HG03442 (cell line): ENCODE measurements around the gene HOXD13.

ENCODE experiments used
- ATAC-seq: cut with Tn5 transposase; IDR thresholded peaks from one replicate; pipeline ENCODE4 v1.9.1; 2021; ENCODE audit warnings: mild to moderate bottlenecking, moderate library complexity; ENCODE audit not compliant: unreplicated experiment

Gene HOXD13

DNA sequence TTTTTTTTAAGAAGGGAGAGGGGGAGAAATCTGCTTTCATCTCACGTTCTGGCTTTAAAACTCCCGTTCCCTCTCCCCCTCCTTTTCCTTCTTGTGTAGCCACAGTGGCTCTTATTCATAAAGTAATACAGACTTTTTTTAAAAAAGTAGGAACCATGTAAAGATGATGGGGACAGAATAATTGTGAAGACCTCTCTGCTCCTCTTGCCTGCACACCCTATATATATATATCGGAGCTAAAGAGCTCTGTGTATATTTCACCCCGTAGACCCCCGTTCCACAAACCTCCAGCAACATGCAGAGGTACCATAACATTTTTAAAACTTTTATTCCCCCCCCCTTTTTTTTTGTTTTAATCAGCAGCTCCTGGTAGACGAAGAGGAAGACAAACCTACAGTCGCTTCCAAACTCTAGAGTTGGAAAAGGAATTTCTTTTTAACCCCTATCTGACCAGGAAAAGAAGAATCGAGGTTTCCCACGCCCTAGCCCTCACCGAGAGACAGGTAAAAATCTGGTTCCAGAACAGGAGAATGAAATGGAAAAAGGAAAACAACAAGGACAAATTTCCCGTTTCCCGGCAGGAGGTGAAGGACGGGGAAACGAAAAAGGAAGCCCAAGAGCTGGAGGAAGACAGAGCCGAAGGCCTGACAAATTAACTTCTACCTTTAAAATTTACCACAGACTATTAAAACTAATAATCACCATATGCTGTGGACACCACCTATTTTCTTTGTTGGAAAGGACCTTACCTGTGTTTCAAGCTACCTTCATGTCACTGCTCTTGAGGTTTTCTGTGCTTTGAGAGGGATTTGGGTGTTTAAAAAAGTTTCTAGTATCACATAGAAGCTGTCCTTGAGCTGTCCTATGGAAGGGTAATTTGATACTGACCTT is 38.7 kb downstream of the HOXD13 start:
- ATAC-seq = no peak

DNA sequence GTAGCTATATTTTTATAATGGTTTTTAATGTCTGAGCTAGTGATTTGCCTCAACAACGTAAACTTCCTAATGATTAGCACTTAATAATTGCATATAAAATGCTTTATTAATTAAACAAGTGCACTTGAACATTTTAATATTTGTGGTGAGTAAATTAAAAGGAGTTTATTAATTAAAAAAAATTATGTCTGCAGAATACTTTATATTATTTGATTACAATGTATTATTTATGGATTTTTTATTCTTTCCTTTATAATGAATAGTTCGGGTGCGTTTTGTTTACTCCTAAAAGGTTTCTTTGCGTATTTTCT is 39.3 kb downstream of the HOXD13 start:
- ATAC-seq = no peak

DNA sequence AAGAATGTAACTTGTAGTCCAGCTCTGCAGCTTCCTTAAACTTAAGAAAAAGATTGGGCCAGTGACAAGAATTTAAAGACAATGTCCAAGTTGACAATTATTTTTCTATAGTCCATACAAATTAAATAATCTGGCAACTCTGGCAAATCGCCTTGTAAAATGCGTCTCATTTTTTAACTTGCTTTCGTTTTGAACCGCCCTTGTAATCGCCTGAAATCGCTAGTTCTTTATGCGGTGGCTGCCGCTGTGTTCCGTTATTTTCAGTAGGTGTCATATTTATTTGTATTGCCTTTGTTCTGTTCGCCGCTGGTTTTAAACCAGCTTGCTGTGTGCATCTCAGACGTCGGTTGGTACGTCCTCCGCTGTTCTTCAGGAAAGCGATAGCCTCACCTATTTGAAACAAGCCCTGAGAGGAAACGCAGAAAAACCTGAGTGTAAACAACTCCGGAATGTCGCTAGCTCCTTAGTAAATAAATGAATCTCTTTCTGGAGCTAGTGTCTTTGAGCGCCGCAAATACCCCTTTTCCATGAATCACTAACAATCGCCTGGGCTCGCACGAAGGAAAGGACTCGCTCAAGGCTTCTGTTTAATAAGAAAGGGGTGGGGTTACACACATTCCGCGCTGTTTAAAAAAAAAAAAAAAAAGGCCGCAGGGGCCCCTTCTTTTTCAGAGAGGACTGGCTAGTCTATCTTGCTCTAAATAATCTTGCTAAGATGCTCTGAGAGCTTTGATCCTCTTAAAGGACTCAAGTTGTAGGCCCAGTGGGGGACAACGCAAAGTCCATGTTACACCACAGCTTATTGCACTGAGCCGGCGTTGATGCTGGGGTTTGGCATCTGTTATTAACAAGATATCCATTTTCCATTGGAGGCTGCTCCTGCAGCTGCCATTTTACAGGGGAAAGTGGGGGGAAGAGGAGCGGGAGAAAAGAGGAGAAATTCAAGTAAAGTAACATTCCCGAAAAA is 40.0 kb downstream of the HOXD13 start:
- ATAC-seq = no peak

DNA sequence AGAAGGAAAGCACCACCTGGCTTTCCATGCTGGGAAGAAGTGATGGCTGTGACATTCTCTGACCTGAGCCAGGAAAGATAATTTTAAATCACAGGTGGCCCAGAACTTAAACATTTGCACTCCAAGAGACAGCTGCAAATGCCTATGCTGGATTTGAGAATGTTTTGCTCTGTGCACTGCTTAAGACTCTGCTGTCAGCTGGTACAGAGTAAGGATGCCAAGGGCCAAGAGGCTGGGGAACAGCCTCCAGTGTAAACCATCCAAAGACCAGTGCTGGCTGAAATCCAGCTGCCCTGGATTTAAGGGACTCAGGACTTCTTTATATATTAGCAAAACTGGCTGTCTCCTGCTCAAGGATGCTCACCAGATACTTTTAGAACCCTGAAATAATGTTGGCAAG is 40.9 kb downstream of the HOXD13 start:
- ATAC-seq = no peak

DNA sequence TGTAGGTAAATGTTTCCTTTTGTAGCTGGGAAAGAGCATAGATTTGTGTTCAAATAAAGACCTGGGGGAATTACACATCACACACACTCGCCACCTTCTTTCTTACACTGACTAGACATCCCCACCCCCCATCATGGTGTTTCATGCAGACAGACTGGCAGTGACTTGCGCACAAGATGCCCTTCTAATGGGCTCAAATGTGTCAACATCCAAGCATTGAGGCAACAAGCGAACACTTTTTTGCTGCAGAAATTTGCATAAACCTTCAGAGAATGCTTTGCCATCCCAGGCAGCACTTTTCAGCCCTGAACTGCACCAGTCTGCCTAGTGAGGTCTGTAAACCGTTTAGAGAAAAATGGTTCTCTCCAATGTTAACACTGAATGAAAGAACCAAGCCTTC is 41.5 kb downstream of the HOXD13 start:
- ATAC-seq = no peak

DNA sequence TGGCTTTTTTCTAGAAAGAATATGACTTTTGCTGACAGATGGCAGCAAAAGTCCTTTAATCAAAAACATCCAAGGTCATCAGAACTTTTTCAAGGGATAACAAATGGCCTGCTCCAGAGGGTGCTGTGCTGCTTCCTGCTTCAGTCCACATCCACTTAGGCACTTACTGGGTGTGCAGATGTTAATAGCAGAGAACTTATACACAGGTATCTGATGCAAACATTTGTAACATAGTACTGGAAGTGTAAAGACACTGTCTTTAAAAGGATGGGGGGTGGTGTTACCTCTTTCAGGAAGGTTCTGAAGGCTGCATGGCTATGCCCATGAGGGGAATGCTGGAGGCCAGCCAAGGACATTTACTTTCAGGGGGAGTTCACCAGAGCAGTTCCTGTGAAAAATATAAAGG is 42.5 kb downstream of the HOXD13 start:
- ATAC-seq = no peak

DNA sequence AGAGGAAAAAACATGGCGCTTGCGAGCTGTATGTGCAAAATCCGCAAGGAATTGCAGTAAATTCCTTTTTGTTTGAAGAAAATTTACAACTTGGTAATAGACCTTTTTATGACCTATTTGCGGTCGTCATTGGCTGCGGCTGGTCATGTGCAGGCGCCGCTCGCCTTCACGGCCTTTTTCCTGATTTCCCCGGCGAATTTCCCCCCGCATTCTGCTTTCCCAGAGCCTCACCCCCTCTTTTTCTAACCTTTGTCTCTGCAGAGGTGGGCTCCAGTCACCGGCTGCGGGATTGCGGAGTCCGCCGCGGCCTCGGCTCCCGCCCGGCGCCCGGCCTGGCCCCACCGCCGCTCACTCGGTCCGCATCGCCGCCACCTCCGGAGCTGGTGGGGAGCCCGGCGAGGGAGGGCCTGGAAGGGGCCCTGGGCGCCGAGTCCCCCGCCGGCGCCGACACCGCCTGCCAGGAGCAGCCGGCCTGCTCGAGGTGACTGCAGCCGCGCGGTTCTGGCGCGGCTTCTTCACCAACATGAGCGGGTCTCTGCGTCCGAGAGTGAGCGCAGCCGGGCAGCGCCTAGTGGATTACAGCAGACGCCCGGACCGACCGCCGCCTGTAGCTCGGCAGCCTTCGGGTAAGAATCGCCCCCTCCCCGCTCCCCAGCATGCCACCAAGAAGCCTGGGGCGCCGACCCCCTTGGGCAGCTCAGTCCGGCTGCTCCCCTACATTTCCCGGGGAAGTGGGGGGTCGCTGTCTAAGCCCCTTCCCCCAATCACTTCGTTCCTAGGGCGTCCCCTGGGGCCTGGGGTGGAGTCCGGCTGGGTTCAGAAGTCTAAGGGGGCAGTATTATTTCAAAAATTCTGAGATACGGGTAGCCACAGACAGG is 44.1 kb downstream of the HOXD13 start:
- no peak for ATAC-seq

DNA sequence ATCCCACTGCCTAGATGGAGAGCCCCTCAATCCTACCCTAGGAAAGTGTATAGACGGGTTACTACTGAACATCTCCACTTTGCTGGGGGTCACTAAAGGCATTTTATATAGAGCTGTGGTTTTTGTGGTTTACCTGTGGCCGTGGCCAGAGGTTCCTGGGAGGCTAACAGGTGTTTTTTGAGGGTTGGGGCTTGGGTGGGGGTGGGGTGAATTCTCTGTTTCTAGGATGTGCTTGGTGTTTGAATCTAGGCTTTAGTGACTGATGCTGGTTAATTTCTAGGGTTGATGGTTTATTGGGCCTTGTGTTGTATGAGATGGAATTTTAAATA is 44.7 kb downstream of the HOXD13 start:
- no peak for ATAC-seq

DNA sequence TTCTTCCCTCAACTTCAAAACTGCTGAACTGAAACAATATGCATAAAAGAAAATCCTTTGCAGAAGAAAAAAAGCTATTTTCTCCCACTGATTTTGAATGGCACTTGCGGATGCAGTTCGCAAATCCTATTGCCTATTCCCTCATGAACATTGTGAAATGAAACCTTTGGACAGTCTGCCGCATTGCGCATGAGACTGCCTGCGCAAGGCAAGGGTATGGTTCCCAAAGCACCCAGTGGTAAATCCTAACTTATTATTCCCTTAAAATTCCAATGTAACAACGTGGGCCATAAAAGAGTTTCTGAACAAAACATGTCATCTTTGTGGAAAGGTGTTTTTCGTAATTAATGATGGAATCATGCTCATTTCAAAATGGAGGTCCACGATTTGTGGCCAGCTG is 45.4 kb downstream of the HOXD13 start:
- ATAC-seq = no peak

DNA sequence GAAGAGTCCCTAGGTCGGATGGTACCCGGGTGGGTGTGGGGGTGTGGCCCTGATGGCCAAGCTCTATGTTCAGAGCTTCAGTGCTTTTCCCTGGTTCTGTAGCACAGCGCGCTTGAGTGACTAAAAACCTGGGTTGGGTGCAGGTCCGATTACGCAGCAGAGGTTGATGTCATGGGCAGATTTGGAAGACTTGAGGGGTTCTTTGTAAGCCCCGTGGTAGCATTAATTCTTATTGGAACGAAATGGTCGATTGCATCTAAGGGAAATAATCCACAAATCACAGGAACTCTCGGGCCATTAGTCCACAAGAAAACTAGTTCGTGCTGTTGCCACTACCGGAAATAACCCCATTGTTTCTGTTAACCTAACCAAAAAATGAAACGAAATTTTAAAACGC is 46.0 kb downstream of the HOXD13 start:
- ATAC-seq = no peak

DNA sequence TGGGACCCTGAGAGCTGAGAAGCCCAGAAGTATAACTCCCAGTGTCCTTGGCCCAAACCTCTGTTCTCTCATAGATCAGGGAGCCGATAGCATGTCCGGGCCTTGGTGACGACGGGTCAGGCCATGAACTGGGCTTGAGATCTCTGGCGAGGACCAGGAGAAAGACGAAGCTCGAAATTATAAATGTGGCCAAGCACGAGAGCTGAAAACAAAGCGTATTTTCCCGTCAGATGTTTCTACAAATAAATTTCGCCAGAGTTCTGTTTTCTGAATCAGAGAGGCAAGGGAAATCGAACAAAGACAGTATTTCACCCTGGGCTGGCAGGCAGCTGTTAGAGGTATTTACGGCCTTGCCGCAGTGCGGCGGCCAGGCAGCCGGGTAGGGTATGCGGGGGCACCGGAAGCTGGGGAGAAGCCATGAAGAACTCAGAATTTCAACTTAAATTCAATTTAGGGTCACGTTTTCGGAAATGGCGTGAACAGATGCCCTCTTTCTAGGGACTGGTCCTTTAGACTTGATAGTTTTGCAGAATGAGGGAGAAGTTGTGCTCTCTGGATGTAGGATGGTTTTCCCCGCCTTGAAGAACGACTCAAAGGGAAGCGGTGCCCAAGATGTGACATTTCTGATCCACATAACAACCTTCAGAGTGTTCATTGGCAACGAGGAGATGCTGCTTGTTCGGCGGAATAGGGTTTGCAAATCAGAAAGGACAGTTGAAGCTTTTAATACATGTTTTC is 46.6 kb downstream of the HOXD13 start:
- ATAC-seq = no peak

DNA sequence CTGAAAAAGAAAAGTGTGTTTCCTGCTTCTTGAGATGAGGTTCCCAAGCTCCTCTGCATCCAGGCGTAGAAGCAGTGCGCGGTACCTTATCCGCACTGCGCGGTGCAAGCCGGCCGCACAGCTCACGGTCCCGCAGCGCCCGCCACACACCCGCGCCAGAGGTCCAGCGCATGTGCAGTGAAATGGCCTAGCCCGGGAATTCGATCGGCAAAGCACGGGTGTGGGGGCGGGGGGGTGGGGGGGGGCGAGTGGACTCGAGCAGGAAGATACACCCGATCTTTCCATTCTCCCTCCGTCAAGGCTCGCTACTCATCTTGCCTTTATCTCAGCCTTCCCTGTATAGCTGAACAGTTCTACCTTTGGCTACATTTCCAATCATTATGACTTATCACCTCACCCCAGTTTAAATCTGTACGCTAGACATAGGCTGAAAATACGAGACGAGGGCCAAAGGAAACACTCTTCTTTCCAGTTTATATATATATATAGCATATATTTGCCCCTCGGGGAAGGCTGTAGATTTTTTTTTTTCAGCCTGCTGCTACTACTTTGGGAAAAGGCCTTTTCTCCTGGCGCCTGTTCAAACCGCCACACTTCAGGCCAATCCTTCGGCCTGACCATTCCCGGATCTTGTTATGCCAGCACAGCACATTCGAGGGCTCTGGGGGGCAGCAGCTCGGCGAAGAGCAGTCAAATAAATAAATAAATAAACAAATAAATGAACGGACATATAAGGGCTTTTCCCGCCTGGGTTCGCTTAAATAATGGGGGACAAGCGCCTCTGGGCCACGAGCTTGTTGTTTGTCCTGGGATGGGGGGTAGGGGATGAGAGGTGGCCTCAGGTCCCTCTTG is 47.4 kb downstream of the HOXD13 start:
- ATAC-seq = no peak

DNA sequence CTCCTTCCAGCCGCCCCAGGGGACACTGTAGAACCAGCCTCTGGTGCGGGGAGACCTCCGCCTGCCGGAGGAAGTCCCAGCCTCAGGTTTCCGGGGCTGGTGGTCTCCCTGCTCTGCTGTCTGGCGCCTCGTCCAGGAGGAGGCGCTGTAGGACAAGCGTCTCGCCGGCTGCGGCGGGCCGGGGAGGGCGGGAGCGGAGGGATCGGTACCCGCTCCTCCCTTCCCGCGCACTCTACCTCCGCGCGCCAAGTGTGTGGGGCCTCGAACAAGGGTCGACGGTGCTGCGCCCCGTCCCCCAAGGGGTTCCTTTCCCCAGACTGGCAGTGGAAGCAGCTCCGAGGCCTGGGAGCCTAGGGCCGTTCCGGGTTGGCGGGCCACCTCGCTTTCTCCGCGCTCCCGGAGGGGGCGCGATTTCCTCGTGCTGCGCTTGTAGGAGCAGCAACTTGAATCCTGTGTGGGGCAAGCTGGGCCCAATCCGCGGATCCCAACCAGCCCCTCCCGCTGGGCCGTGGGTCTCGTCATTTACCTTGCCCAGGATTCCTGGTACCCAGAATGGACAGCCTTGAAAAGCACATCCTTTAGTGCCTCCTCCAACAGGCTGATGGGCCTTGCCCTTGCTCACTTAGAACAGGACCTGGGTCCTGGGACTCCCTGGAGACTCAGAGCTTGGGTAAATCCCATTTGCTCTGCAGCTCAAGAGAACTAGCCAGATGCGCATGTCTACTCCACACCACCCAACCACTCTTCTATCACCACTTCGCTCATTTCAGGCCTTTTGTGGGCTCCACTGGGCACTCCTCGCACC is 48.2 kb downstream of the HOXD13 start:
- ATAC-seq = peak; percentile 93

DNA sequence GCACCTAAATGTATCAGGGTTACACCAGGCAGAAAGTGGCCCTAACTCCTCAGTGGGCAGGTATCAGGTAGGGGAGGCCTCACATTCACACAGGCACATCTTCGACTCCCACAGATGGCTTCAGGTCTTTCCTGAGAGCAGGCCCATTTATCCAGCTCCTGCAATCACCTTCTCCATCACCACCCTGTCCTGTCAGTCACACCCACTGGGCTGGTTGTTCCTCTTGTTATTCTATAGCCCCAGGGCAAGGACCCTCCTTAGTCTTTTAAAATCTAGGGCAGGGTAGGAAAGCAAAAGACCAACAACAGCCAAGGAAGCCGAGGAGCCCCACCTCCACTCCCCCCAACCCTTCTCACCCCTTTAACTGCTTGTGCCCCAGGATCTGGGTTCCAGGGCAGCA is 49.8 kb downstream of the HOXD13 start:
- no peak for ATAC-seq
